ENCODE measurements around the gene PRKAR1B.
A peak's percentile ranks its signal among the peaks of the same experiment; 100 is the strongest.

Gene PRKAR1B

DNA sequence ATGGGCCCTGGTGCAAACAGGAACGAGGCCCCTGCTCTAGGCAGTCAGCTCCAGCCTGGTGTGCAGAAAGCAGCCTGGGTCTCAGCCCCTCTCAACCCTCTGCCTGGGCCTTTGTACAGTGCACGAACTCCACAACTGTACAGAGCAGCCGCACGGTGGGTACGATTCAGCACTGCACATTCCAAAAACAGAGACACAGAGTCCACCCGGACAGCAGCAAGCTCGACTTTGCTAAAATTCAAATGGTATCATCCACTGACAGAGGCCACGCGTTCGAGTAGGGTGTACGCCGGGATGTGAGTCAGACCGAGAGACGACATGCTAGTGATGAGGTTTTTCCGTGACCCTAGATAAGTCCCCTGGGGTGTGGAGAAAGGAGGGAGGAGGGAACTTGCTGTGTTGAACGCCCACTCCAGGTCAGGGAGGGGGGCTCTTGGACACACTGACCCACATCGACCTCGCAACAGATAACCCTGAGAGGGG is 141.8 kb downstream of the PRKAR1B start:
- DNase-seq (ENCODE audit: low read depth) = no peak

DNA sequence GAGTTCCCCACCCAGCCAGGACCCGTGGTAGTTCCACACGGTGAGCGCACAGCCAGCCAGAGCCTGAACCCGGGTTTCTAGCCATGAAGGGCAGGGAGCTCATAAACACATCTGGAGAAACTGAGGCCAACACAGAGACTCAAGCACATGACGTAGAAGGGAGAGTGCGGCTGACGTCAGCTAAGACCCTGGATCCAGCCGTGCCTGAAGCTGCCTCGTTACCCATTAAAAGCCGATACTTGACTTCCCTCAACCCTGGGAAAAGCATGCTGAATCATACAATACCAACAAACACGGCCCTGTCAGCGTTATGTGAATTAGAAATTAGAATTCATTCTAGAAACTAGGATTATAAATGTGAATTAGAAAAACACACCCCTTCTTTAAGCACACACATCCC is 142.3 kb downstream of the PRKAR1B start:
- DNase-seq (ENCODE audit: low read depth) = no peak

- DNase-seq (ENCODE audit: low read depth) = peak; percentile 80
Measured at GRCh38 chr7:584122-584465, 143.0 kb downstream of the PRKAR1B start.

- no peak for DNase-seq (ENCODE audit: low read depth)
Measured at GRCh38 chr7:583410-584121, 143.5 kb downstream of the PRKAR1B start.

DNA sequence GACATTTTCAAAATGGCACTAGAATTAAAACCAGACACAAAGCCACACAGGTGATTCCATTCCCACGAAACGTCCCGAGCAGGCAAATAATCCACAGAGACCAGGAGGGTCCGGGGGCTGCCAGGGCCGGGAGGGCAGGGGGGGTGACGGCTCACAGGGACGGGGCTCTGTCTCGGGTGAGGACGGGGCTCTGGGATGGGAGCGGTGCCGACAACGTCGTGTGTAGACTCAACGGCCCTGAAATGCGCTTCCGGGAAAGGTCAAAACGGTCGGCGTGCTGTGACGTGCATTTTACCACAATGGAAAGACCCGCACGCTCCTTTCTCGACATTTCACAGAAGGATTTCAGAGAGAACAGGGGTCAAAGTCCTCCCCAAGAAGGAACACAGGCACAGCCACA is 144.2 kb downstream of the PRKAR1B start:
- no peak for DNase-seq (ENCODE audit: low read depth)

- no peak for DNase-seq (ENCODE audit: low read depth)
Measured at GRCh38 chr7:582081-582835, 144.8 kb downstream of the PRKAR1B start.

- no peak for DNase-seq (ENCODE audit: low read depth)
Measured at GRCh38 chr7:578386-578785, 148.7 kb downstream of the PRKAR1B start.

DNA sequence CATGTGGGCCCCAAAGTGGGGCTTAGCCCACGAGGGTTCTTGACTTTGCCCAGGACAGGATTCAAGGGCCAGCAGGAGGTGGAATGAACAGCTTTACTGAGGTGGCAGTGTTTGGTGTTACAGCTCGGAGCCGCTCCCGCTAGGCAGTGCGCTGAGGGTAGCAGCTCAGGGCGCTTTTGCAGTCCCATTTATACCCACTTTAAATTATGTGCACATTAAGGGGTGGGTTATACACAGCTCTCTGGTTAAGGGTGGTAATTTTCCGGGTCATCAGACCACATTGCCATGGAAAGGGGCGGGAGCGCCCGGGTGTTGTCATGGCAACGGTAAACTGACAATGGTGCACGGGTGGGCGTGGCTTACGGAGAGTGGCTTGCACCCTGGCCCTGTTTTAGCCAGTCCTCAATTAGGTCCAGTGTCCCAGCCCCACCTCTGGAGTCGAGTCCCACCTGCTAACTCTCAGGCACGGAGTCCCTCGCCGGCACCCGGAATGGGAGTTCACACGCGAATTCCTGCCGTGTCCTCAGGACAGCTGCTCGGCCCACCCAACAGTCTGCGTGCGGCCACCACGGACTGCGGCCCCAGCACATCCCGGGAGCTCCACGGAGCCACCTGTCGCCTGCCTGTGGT is 149.2 kb downstream of the PRKAR1B start:
- DNase-seq (ENCODE audit: low read depth) = no peak

DNA sequence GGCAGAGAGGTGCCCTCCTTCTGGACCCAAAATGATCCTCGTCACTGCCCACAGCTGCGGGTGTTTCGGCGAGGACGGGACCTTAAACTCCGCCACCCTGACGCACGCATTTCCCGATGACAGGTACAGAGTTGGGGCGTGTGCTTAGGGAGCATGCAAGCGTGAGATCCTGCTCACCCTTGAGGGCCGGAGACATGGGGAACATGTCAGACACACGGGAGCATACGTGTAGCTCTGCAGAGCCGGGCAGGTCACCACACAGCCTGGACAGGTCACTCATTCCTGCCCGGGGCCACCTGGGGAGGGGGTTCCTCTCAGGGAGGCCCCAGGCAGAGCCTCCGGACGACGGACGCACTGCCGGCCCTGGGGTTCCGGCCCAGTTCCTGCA is 149.8 kb downstream of the PRKAR1B start:
- DNase-seq (ENCODE audit: low read depth) = no peak

GRCh38 chr7:576524-577277 is 150.4 kb downstream of the PRKAR1B start:
- DNase-seq (ENCODE audit: low read depth) = no peak

DNA sequence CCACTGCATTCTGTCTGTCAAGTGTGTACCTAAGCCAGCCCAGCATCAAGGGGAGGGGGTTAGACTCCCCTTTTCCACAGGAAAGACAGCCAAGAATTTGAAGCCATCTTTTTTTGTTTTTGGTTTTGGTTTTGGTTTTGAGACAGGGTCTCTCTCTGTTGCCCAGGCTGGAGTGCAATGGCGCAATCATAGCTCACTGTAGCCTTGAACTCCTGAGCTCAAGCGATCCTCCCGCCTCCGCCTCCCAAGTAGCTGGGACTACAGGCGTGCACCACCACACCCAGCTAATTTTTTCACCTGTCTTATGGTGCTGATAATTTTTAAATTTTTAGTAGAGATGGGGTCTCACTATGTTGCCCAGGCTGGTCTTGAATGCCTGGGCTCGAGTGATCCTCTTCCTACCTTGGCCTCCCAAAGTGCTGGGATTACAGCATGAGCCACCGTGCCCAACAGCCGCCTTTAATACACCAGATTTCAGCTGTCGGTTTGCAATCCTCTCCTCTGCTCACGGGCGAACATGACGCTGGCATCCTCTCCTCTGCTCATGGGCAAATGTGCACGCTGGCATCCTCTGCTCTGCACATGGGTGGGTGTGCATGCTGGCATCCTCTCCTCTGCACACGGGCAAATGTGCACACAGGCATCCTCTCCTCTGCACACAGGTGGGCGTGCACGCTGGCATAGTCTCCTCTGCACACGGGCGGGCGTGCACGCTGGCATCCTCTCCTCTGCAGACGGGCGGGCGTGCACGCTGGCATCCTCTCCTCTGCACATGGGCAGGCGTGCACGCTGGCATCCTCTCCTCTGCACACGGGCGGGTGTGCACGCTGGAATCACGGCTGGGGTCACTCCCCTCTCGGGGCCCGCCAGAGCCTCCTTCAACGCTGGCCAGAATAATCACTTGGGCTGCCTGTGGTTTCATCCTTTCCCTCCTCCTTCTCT is 151.4 kb downstream of the PRKAR1B start:
- no peak for DNase-seq (ENCODE audit: low read depth)

DNA sequence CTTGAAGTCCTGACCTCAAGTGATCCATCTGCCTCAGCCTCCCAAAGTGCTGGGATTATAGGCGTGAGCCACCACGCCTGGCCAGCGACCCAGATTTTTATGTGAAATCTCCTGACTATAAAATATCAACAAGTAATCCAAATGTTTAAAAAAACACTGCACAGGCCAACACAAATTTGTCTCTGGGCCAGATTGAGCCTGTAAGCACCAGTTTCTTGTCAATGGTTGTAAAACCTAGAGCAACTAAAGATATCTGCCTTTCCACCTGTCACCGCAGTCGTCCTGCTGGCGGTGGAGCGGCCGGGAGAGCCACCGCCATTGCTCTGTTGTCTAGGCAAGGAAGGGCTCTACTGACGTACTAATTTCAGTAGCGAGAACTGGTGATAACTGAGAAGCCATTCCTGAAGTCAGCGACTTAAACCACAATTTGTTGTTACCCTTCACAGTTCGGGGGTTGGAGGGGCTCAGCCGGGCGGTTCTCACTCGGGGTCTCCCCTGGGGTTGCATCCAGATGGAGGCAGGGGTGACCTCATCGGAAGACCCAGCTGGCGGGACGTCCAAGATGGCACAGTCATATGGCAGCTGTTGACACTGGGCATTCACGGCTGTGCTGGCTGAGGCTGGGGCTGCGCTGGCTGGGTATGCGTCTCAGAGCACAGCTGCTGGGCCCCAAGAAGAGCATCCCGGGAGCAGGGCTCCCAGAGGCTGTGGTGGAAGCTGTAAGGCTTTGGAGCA is 152.3 kb downstream of the PRKAR1B start:
- no peak for DNase-seq (ENCODE audit: low read depth)

- no peak for DNase-seq (ENCODE audit: low read depth)
Measured at GRCh38 chr7:573933-574381, 153.1 kb downstream of the PRKAR1B start.

GRCh38 chr7:573269-573932 is 153.7 kb downstream of the PRKAR1B start:
- DNase-seq (ENCODE audit: low read depth) = no peak

GRCh38 chr7:572416-573268 is 154.4 kb downstream of the PRKAR1B start:
- no peak for DNase-seq (ENCODE audit: low read depth)

DNA sequence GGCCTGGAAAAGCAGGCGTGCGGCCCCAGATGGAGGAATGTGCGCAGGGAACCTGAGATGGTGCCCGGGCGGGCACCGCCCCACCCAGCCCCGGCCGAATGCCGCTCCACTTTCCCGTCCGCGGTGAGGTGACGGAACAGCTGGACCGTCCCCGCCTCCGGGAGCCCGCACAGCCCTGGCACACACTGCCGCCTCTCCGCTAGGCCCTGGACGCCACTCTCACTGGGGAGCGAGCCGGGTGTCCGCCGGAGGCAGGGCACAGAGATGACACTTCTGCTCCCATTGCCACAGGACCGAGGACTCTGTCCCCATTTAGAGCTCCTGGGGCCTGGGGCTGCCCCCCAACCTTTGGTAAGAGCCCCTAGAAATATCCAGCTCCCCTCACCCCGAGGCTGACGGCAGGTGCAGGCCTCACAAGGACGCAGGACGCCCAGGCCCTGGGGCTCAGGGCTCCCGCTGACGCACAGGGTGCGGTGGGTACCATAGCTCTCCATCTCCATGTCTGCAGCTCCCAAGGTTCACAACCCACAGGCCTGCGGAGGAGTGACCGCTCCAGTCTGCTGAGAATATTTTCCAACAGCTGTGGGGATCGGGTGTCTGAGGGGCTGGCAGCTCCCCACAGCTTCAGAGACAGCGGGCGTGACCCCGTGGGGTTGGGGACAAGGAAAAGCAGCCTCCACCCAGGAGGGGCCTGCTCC is 155.2 kb downstream of the PRKAR1B start:
- no peak for DNase-seq (ENCODE audit: low read depth)

- DNase-seq (ENCODE audit: low read depth) = no peak
Measured at GRCh38 chr7:571096-571717, 155.9 kb downstream of the PRKAR1B start.

DNA sequence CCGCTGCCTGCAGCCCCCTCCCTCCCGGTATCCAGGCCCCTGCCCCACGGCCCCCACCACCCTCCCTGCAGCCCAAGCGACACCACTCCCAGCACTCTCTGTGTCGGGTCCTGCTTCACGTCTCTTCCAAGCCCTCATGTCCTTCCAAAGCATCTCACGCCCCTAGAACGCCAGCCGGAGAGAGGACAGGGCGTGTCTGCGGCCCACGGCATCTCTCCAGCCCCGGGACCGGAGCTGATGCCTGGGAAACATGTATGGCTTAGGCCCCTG is 156.3 kb downstream of the PRKAR1B start:
- no peak for DNase-seq (ENCODE audit: low read depth)

All from activated T-helper 1 cell treated with Interleukin-2 at 50 U/mL for 16 hours (primary cell).